Measurements from ENCODE around the gene INHBA. TPM values are rescaled to one million over a fixed set of nuclear protein-coding genes. Genes with fewer than 3 reads are reported as not detected.
A peak's percentile ranks its signal among the peaks of the same experiment; 100 is the strongest.

The INHBA gene
- 0.16 to 1.0 TPM (median 0.44 TPM) in 3 replicates for total RNA-seq (2021)
- Bru-seq, nascent RNA: percentile 23 among the genes with signal in this experiment
- long read RNA-seq, experiment 1, partial matches to known transcripts: 0 of 2 reads
- long read RNA-seq, experiment 1, other reads (novel, unspliced or antisense): 1 of 2 reads
- long read RNA-seq, experiment 2: 0 reads
- long read RNA-seq, experiment 3: 0 reads

DNA sequence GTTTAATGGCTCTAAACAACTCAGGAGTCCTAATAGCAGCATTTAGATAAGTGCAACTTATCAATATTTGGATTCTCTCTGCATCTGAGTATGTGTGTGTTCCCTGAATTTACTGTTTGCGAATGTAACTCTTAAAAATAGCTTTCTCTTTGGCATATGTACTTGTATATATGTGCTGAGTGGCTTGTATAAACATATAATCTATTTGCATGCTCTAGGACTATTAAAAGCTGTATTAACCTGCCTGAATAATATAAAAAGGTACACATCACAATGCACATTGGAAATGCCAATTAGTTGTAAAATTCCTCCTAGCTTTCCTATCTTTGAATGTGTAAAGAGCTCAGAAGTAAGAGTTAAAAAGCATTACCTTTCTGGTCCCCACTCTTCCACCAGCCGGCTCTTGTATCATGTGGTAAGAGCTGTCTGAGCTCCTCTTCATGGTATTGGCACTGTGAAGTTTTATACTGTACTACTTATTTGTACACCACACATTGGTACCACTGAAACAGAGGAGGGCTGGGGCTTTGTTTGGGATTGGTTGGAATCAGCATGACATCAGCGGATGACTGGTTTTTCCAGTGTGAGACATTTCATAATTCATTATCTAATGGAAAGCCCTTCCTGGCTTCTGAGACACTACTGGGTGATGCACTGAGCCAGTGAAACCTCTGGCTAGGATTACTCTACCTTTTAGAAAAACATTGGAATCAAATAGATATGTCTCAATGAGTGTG lies at the start of gene INHBA:
INHBA (minus strand) TSS at position 456 of the 737 bp plus-strand sequence. CDS start 2,716 bp downstream, outside the sequence.
- no peaks in the 10 kb centered on the region for H3K9me3 Mint-ChIP-seq
- H3K27ac Mint-ChIP-seq: no peak within 1 kb of the TSS
- no peak for ATAC-seq
- peaks cover 74% of the 10 kb centered on the region for H3K4me1 Mint-ChIP-seq
- ChIA-PET CTCF (interaction anchor here (1.1 to 2.6 kb wide), 2 partner anchors 9 to 657 kb away, joined by 3 to 12 read pairs; no protein-coding TSS in a partner anchor), POLR2A (no interaction called here)
- no peak for TF ChIP-seq MYBL2 (CRISPR knock-in tag; IDR thresholded peaks at IDR 0.05)
- TF ChIP-seq, protein P1, sequence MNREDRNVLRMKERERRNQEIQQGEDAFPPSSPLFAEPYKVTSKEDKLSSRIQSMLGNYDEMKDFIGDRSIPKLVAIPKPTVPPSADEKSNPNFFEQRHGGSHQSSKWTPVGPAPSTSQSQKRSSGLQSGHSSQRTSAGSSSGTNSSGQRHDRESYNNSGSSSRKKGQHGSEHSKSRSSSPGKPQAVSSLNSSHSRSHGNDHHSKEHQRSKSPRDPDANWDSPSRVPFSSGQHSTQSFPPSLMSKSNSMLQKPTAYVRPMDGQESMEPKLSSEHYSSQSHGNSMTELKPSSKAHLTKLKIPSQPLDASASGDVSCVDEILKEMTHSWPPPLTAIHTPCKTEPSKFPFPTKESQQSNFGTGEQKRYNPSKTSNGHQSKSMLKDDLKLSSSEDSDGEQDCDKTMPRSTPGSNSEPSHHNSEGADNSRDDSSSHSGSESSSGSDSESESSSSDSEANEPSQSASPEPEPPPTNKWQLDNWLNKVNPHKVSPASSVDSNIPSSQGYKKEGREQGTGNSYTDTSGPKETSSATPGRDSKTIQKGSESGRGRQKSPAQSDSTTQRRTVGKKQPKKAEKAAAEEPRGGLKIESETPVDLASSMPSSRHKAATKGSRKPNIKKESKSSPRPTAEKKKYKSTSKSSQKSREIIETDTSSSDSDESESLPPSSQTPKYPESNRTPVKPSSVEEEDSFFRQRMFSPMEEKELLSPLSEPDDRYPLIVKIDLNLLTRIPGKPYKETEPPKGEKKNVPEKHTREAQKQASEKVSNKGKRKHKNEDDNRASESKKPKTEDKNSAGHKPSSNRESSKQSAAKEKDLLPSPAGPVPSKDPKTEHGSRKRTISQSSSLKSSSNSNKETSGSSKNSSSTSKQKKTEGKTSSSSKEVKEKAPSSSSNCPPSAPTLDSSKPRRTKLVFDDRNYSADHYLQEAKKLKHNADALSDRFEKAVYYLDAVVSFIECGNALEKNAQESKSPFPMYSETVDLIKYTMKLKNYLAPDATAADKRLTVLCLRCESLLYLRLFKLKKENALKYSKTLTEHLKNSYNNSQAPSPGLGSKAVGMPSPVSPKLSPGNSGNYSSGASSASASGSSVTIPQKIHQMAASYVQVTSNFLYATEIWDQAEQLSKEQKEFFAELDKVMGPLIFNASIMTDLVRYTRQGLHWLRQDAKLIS (CRISPR knock-in tag; IDR thresholded peaks at IDR 0.05; ENCODE audit: borderline replicate concordance): no peak
- no peak for TF ChIP-seq PRDM15 (CRISPR knock-in tag; IDR thresholded peaks at IDR 0.05)
- TF ChIP-seq MXD4 (CRISPR knock-in tag; IDR thresholded peaks at IDR 0.05; ENCODE audit: borderline replicate concordance): no peak
- no peak for TF ChIP-seq ERG (CRISPR knock-in tag; IDR thresholded peaks at IDR 0.05)
- TF ChIP-seq ZNF396 (CRISPR knock-in tag; IDR thresholded peaks at IDR 0.05; ENCODE audit: borderline replicate concordance): no peak
- TF ChIP-seq RORB (CRISPR knock-in tag; IDR thresholded peaks at IDR 0.05): no peak
- TF ChIP-seq ZNF138 (CRISPR knock-in tag; conservative IDR thresholded peaks at IDR 0.05): no peak
- no peak for TF ChIP-seq ZNF317 (CRISPR knock-in tag; IDR thresholded peaks at IDR 0.05; ENCODE audit: borderline replicate concordance, low read depth)
- no peak for TF ChIP-seq GABPB1 (CRISPR knock-in tag; IDR thresholded peaks at IDR 0.05)
- TF ChIP-seq STAT6 (CRISPR knock-in tag; conservative IDR thresholded peaks at IDR 0.05; ENCODE audit: low read depth): no peak
- H3K27me3 Mint-ChIP-seq (ENCODE audit: low read depth): peaks cover 42% of the 10 kb centered on the region
- no peaks in the 10 kb centered on the region for H3K36me3 Mint-ChIP-seq
- DNase-seq (ENCODE audit: low spot score): no peak
- H3K4me3 Mint-ChIP-seq: peak within 1 kb of the TSS; percentile 84

GRCh38 chr7:41752615-41753014 lies 49.7 kb upstream of the INHBA start:
- Mint-ChIP-seq H3K27me3 (ENCODE audit: low read depth) (peaks cover 14% of the 10 kb centered on the region), H3K4me1 (no peaks in the 10 kb centered on the region), H3K27ac (no peak overlapping the region), H3K4me3 (no peak overlapping the region), H3K9me3 (peaks cover 86% of the 10 kb centered on the region), H3K36me3 (peaks cover 73% of the 10 kb centered on the region)
- DNase-seq (ENCODE audit: low spot score) (no peak), ATAC-seq (no peak)
- POLR2A ChIA-PET: no interaction called here
- CTCF ChIA-PET: interaction anchor here (0.6 kb wide), 1 partner anchor 18 kb away, joined by 3 read pairs; no protein-coding TSS in a partner anchor
- TF ChIP-seq MYBL2 (CRISPR knock-in tag; IDR thresholded peaks at IDR 0.05) (no peak), SP1 (CRISPR knock-in tag; conservative IDR thresholded peaks at IDR 0.05) (no peak), ZNF317 (CRISPR knock-in tag; IDR thresholded peaks at IDR 0.05; ENCODE audit: borderline replicate concordance, low read depth) (no peak), IRF2 (CRISPR knock-in tag; IDR thresholded peaks at IDR 0.05; ENCODE audit: borderline replicate concordance, low read depth) (no peak), ZNF416 (CRISPR knock-in tag; IDR thresholded peaks at IDR 0.05) (no peak), TEAD1 (CRISPR knock-in tag; IDR thresholded peaks at IDR 0.05) (no peak), NFATC4 (CRISPR knock-in tag; IDR thresholded peaks at IDR 0.05) (no peak), CREB1 (CRISPR knock-in tag; IDR thresholded peaks at IDR 0.05) (no peak), CDX4 (CRISPR knock-in tag; IDR thresholded peaks at IDR 0.05; ENCODE audit: borderline replicate concordance) (no peak)
- TF ChIP-seq, protein P2, sequence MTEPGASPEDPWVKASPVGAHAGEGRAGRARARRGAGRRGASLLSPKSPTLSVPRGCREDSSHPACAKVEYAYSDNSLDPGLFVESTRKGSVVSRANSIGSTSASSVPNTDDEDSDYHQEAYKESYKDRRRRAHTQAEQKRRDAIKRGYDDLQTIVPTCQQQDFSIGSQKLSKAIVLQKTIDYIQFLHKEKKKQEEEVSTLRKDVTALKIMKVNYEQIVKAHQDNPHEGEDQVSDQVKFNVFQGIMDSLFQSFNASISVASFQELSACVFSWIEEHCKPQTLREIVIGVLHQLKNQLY (CRISPR knock-in tag; IDR thresholded peaks at IDR 0.05): no peak

All from WTC11 (cell line).